ENCODE measurements around the gene CDH4.

CDH4 gene

GRCh38 chr20:61585764-61586163 is 333.7 kb downstream of the CDH4 start:
- TF ChIP-seq SPI1 (IDR thresholded peaks at IDR 0.05; ENCODE audit: borderline replicate concordance, low read depth) (no peak), CTCF (IDR thresholded peaks at IDR 0.05; ENCODE audit: insufficient read depth, low read length) (no peak)

GRCh38 chr20:61587036-61587435 is 335.0 kb downstream of the CDH4 start:
- DNase-seq (ENCODE audit: low read depth in 1 of 2, low spot score in 1 of 2), result no peak
- Histone ChIP-seq H3K4me3 (replicated peaks; ENCODE audit: insufficient read depth, low read length) (no peak overlapping the region), H3K27me3 (ENCODE audit: insufficient read depth, poor library complexity, severe bottlenecking) (peaks cover 3% of the 10 kb centered on the region), H3K27ac (replicated peaks) (no peak overlapping the region)
- TF ChIP-seq POLR2AphosphoS5 (IDR thresholded peaks at IDR 0.05; ENCODE audit: low read depth) (no peak), CTCF (IDR thresholded peaks at IDR 0.05; ENCODE audit: insufficient read depth, low read length) (no peak), SPI1 (IDR thresholded peaks at IDR 0.05; ENCODE audit: borderline replicate concordance, low read depth) (no peak), REST (IDR thresholded peaks at IDR 0.05; ENCODE audit: insufficient replicate concordance, low read depth) (no peak), GABPA (IDR thresholded peaks at IDR 0.05; ENCODE audit: low read depth) (no peak)

More at GRCh38 chr20:61585764-61586163, 333.7 kb downstream of the CDH4 start:
- Histone ChIP-seq H3K4me3 (replicated peaks; ENCODE audit: insufficient read depth, low read length) (no peak overlapping the region), H3K27ac (replicated peaks) (no peak overlapping the region), H3K27me3 (ENCODE audit: insufficient read depth, poor library complexity, severe bottlenecking) (peaks cover 3% of the 10 kb centered on the region)
- no peak for DNase-seq (ENCODE audit: low read depth in 1 of 2, low spot score in 1 of 2)

- Histone ChIP-seq H3K27ac (replicated peaks) (no peak overlapping the region), H3K4me3 (replicated peaks; ENCODE audit: insufficient read depth, low read length) (no peak overlapping the region), H3K27me3 (ENCODE audit: insufficient read depth, poor library complexity, severe bottlenecking) (peaks cover 3% of the 10 kb centered on the region)
- TF ChIP-seq REST (IDR thresholded peaks at IDR 0.05; ENCODE audit: insufficient replicate concordance, low read depth), result no peak
- TF ChIP-seq CTCF (IDR thresholded peaks at IDR 0.05; ENCODE audit: insufficient read depth, low read length), result no peak
- no peak for TF ChIP-seq SPI1 (IDR thresholded peaks at IDR 0.05; ENCODE audit: borderline replicate concordance, low read depth)
- TF ChIP-seq GABPA (IDR thresholded peaks at IDR 0.05; ENCODE audit: low read depth), result no peak
- no peak for TF ChIP-seq POLR2AphosphoS5 (IDR thresholded peaks at IDR 0.05; ENCODE audit: low read depth)
- no peak for DNase-seq (ENCODE audit: low read depth in 1 of 2, low spot score in 1 of 2)
These were observed 335.7 kb downstream of the CDH4 start for GRCh38 chr20:61587681-61588289.
